ENCODE measurements around the gene RHOH.

- TF ChIP-seq CTCF (IDR thresholded peaks at IDR 0.05) (no peak), POLR2A (IDR thresholded peaks at IDR 0.05) (no peak), EP300 (IDR thresholded peaks at IDR 0.05) (no peak), POLR2AphosphoS5 (IDR thresholded peaks at IDR 0.05) (no peak)
These were observed 88.9 kb downstream of the RHOH start for GRCh38 chr4:40285692-40286091.

Measured in suprapubic skin (tissue), 4 donors.